K562 (cell line): ENCODE data around the gene ELOB. TPM values are rescaled to one million over a fixed set of nuclear protein-coding genes. Genes with fewer than 3 reads are reported as not detected.

Source experiments
- ATAC-seq: fragments of 200-7000 bp; cut with Tn5 transposase; 3 replicates; pipeline ENCODE4 v1.9.1; 2020; ENCODE audit warnings: moderate library complexity
- BruUV-seq: library from RNA; stranded (reverse); fragments of 400-500 nt; replicated peaks from 2 replicates; lab custom pipeline; 2021; lab: Mats Ljungman, UMichigan
- CTCF ChIA-PET: fragments of 300-600 bp; formaldehyde crosslinking; extraction: SDS; loops from one replicate; lab custom pipeline; 2021; ENCODE audit warnings: low intra/inter-chr PET ratio; lab: Yijun Ruan, JAX
- POLR2A ChIA-PET: fragments of 300-600, 350-650 bp; sonication (Branson Sonifier 250); formaldehyde crosslinking; extraction: SDS; loops from one replicate; lab custom pipeline; 2021; ENCODE audit warnings: antibody characterized with exemption, inconsistent platforms; lab: Yijun Ruan, JAX
- DNase-seq, 4 experiments: peaks; one replicate each; pipeline versions ENCODE4 v3.0.0 to v3.0.0-alpha.2; 2011 to 2018; ENCODE audit warnings: low spot score in 3 of 4, mixed read lengths in 3 of 4; ENCODE audit errors: extremely low read depth in 1 of 4
- FAIRE-seq: peaks from 2 replicates; lab custom pipeline; 2011; peaks lifted over from hg19 to GRCh38; lab: Jason Lieb, UNC
- H2AFZ ChIP-seq: 2 replicates; pipeline ENCODE4 v1.6.0; 2011; ENCODE audit warnings: low read depth, low read length, control low read depth, inconsistent platforms
- H3K27ac ChIP-seq: fragments of 200-600 bp; 3 replicates; pipeline ENCODE4 v1.8.0; 2011; ENCODE audit warnings: low read depth, mild to moderate bottlenecking, control low read depth, inconsistent platforms, low read length, moderate library complexity, mixed read lengths; ENCODE audit errors: extremely low read depth
- H3K27me3 ChIP-seq, 2 experiments: fragments of 300-600 bp in 1 of 2; 2 replicates in 1 of 2; 3 replicates in 1 of 2; pipeline versions ENCODE4 v1.6.0 to v1.8.0; 2011; ENCODE audit warnings: inconsistent platforms in 2 of 2, low read length in 2 of 2, mild to moderate bottlenecking in 1 of 2, mixed read lengths in 1 of 2, moderate library complexity in 1 of 2; ENCODE audit not compliant: control insufficient read depth in 2 of 2, insufficient read depth in 2 of 2
- H3K36me3 ChIP-seq: fragments of 300-600 bp; 3 replicates; pipeline ENCODE4 v1.8.0; 2011; ENCODE audit warnings: mild to moderate bottlenecking, low read length, inconsistent platforms; ENCODE audit not compliant: control insufficient read depth, insufficient read depth
- H3K4me1 ChIP-seq, 2 experiments: fragments of 200-600 bp in 1 of 2; replicated peaks in 1 of 2; 2 replicates in 1 of 2; 3 replicates in 1 of 2; pipeline versions ENCODE4 v1.5.1 to v1.8.0; 2011; ENCODE audit warnings: inconsistent platforms in 2 of 2, low read length in 2 of 2, mild to moderate bottlenecking in 1 of 2, mixed read lengths in 1 of 2, moderate library complexity in 1 of 2; ENCODE audit not compliant: control insufficient read depth in 2 of 2, insufficient read depth in 2 of 2
- H3K4me2 ChIP-seq: 2 replicates; pipeline ENCODE4 v1.6.1; 2011; ENCODE audit warnings: low read length, control low read depth, inconsistent platforms, mixed read lengths; ENCODE audit not compliant: insufficient read depth
- H3K4me3 ChIP-seq: fragments of 200-600 bp; sonication (generic), shearing (Covaris generic); 2 replicates; pipeline ENCODE4 v1.5.1; 2016; ENCODE audit warnings: control low read depth, inconsistent platforms
- H3K79me2 ChIP-seq: fragments of 200-600 bp; 3 replicates; pipeline ENCODE4 v1.8.0; 2011; ENCODE audit warnings: low read length, inconsistent platforms; ENCODE audit not compliant: control insufficient read depth, insufficient read depth
- H3K9ac ChIP-seq, 2 experiments: 2 replicates each; pipeline versions ENCODE4 v1.6.0 to v1.6.1; 2011; ENCODE audit warnings: low read depth in 2 of 2, low read length in 2 of 2, control low read depth in 1 of 2, inconsistent platforms in 1 of 2, mild to moderate bottlenecking in 1 of 2, mixed read lengths in 1 of 2; ENCODE audit not compliant: insufficient read depth in 1 of 2
- H3K9me1 ChIP-seq: one replicate; pipeline ENCODE4 v1.6.0; 2011; ENCODE audit warnings: inconsistent platforms, mild to moderate bottlenecking, low read length, moderate library complexity; ENCODE audit not compliant: control insufficient read depth, insufficient read depth
- H3K9me3 ChIP-seq: replicated peaks from 2 replicates; pipeline ENCODE4 v1.5.1; 2011; ENCODE audit warnings: low read depth, low read length, inconsistent platforms; ENCODE audit not compliant: control insufficient read depth, insufficient read depth
- H4K20me1 ChIP-seq: replicated peaks from 2 replicates; pipeline ENCODE4 v1.6.1; 2011; ENCODE audit warnings: low read length, inconsistent platforms, mixed read lengths; ENCODE audit not compliant: control insufficient read depth, insufficient read depth
- HBP1 ChIP-seq: fragments of 450-650 bp; formaldehyde crosslinking; IDR thresholded peaks from 2 replicates; pipeline ENCODE4 v1.4.0; 2022; ENCODE audit warnings: missing genetic modification characterization
- STAT5A ChIP-seq: IDR thresholded peaks from 2 replicates; pipeline ENCODE4 v1.6.1; 2012; ENCODE audit warnings: low read length, inconsistent platforms, borderline replicate concordance
- U2AF2 ChIP-seq: fragments of 200-400 bp; formaldehyde crosslinking; optimal IDR thresholded peaks from 2 replicates; pipeline ENCODE3; 2017; ENCODE audit warnings: low read depth, mild to moderate bottlenecking, low read length
- ZFP91 ChIP-seq: sonication (generic); formaldehyde crosslinking; IDR thresholded peaks from 2 replicates; pipeline ENCODE4 v1.8.0; 2022; ENCODE audit warnings: mild to moderate bottlenecking, missing genetic modification reagents
- WGBS: fragments of 100-300 bp; shearing (Covaris generic); methylation state at CpG from one replicate; pipeline ENCODE4 v1.1.6; 2016; ENCODE audit warnings: low coverage, mixed read lengths; ENCODE audit not compliant: insufficient coverage; ENCODE audit errors: missing lambda C conversion rate; 5-methylcytosine and 5-hydroxymethylcytosine counted together
- in situ Hi-C: fragments of 300-500 bp; cut with MboI; formaldehyde crosslinking; loops from 4 replicates; pipeline ENCODE4 v1.15.0; 2018; ENCODE audit warnings: inconsistent platforms, mixed read lengths
- intact Hi-C: fragments of 100-400 bp; cut with micrococcal nuclease; formaldehyde crosslinking; loops from 2 replicates; pipeline ENCODE4 v1.14.2; 2022
- polyA plus RNA-seq, 8 experiments: library from polyadenylated mRNA; depleted of rRNA in 4 of 8; stranded (reverse) in 5 of 8; unstranded in 3 of 8; fragments of >200 nt; fragmentation: Nextera tagmentation in 2 of 8; fragmentation: Illumina TruSeq in 1 of 8; extraction: Ambion mirVana in 2 of 8; extraction: Trizol in 1 of 8; gene quantifications; 2 replicates each; pipeline versions ENCODE4 v1.2.1 to v1.2.3, GENCODE V29; 2011 to 2014; ENCODE audit warnings: inconsistent platforms in 1 of 8, missing spikeins in 1 of 8
- total RNA-seq, 7 experiments: library from RNA; depleted of rRNA in 6 of 7; stranded (reverse); fragments of >200 nt in 6 of 7; fragmentation: Illumina TruSeq in 2 of 7; extraction: Trizol in 2 of 7; gene quantifications; 2 replicates each; pipeline versions ENCODE4 v1.2.1 to v1.2.3, GENCODE V29; 2011 to 2021; ENCODE audit warnings: low replicate concordance in 1 of 7

Gene ELOB
- total and polyA plus RNA-seq, 9 of the 15 experiments (the other 6 are each of a cell fraction or from before 2014, with no cell fraction given), result 63.2 to 791 (median 237) TPM

GRCh38 chr16:2799205-2799858 is 22.3 kb upstream of the ELOB start:
- no peak for DNase-seq
- no peaks in the 10 kb centered on the region for H4K20me1 ChIP-seq
- peaks cover 4% of the 10 kb centered on the region; the same call in 1 of the 2 replicates for H3K9me3 ChIP-seq
- TF ChIP-seq HBP1 (CRISPR knock-in tag), result no peak
- TF ChIP-seq ZFP91 (CRISPR knock-in tag), result no peak
- no peak for TF ChIP-seq U2AF2
- no peak for TF ChIP-seq STAT5A
- TF ChIP-seq, all 486 proteins: peak for 0
- Histone ChIP-seq H3K9ac (peak overlapping the region in 1 of 2 experiments; percentile 23; a peak in 2 of 4 replicates), H3K4me3 (no peak overlapping the region), H3K9me1 (no peaks in the 10 kb centered on the region), H2AFZ (no peak overlapping the region), H3K27ac (no peak overlapping the region), H3K4me1 (peaks cover 13 to 14% of the 10 kb centered on the region in 2 experiments), H3K27me3 (peaks cover 2 to 5% of the 10 kb centered on the region in 2 experiments; a peak in 3 of 5 replicates), H3K36me3 (no peaks in the 10 kb centered on the region), H3K79me2 (no peaks in the 10 kb centered on the region), H3K4me2 (no peak overlapping the region)
- intact Hi-C loops, result no loop called here
- ATAC-seq (no peak), FAIRE-seq (no peak)
- CTCF ChIA-PET, result no interaction called here
- no TSS peak for BruUV-seq
- 33% methylated on average over 17 of the region's 21 CpGs for WGBS
- POLR2A ChIA-PET, result no interaction called here
- in situ Hi-C loops, result no loop called here
